GM18907 (cell line): ENCODE data around the gene TAS2R41.

Experiments
- ATAC-seq: cut with Tn5 transposase; IDR thresholded peaks from one replicate; pipeline ENCODE4 v1.9.1; 2021; ENCODE audit warnings: mild to moderate bottlenecking, moderate library complexity; ENCODE audit not compliant: unreplicated experiment

The TAS2R41 gene

GRCh38 chr7:143477501-143478150 is at the start of gene TAS2R41:
Gene TAS2R41, plus strand, starts transcription at chr7:143477873. Its CDS starts 0 bp downstream, at chr7:143477873.
- no peak for ATAC-seq

GRCh38 chr7:143429770-143430698 is 47.6 kb upstream of the TAS2R41 start:
- ATAC-seq = no peak

DNA sequence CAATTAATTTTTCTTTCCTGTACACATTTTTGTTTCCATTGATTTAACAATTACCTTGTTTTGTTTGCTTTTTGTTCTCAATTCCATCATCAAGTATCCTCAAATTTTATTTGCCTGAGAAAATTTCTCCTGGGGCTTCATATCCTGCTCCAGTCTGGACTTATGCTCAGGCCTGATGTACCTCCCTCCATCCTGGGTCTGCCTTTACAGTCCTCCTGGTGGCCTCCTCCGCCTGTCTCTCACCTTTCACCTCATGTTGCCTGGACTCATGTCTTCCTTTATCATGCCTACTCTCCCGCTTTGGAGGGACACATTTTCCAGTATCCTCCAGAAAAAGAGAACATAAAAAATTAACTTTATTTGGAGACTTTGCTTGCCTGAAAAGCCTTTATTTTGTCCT is 46.6 kb upstream of the TAS2R41 start:
- ATAC-seq = no peak

DNA sequence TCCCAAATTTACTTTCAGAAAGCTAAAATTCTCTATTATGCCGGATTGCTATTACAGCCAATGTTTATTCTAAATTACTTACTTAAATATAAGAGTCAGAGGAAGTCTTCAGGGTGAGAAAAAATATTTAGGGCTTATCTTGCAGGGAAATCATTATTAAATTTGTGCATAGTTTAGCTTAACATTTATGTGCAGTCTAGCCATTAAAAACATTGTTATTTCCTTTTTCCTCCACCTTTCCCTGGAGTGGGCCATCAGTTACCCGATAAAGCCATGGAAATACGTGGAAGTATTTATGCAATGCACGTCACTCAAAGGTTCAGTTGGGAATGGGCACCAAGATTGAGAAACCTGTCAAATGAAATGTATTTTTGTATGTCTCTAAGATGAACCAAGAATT is 43.9 kb upstream of the TAS2R41 start:
- no peak for ATAC-seq

- ATAC-seq = no peak
Measured at GRCh38 chr7:143434660-143435059, 43.0 kb upstream of the TAS2R41 start.

GRCh38 chr7:143435266-143435665 is 42.4 kb upstream of the TAS2R41 start:
- ATAC-seq = no peak

GRCh38 chr7:143436325-143436946 is 41.2 kb upstream of the TAS2R41 start:
- peak; percentile 95 for ATAC-seq

GRCh38 chr7:143437578-143437977 is 40.1 kb upstream of the TAS2R41 start:
- peak; percentile 62 for ATAC-seq

DNA sequence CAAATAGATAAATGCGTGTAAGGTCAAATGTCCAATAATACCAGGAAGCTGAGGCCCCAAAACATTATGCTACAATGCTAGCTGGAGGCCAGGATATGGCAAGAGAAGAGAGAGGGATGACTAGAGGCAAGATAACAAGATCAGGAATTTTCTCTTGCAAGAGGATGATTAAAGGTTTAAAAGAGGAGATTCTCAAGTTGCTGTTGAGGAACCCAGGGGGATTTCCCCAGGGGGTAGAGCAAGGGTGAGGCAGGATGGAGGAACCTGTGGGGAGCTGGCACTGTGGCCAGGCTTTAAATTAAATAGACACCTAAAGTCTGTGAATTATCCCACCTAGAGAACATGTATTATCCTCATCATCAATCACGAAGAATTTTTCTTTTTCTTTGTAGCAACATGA is 37.8 kb upstream of the TAS2R41 start:
- no peak for ATAC-seq

DNA sequence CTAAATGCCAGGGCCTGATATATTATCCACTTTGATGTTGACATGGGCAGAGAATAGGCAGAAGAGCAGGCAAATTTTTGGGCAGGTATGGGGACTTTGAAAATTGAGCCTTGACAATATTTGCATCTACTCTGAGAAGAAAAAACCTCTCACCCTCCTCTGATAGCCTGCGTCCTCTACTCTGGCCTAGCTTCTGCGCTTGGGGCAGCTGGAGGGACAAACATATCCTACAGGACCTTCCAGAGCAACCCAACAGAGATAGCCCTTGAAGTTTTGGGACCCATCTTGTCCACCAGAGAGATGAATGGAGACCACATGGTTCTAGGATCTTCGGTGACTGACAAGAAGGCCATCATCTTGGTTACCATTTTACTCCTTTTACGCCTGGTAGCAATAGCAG is 34.5 kb upstream of the TAS2R41 start, which contains the start of gene TAS2R60:
Gene TAS2R60, plus strand, starts transcription at position 301 of the 400 bp plus-strand sequence. Its CDS starts 0 bp downstream, at position 301.
- no peak for ATAC-seq

GRCh38 chr7:143444063-143444782 is 33.5 kb upstream of the TAS2R41 start:
- ATAC-seq = no peak

DNA sequence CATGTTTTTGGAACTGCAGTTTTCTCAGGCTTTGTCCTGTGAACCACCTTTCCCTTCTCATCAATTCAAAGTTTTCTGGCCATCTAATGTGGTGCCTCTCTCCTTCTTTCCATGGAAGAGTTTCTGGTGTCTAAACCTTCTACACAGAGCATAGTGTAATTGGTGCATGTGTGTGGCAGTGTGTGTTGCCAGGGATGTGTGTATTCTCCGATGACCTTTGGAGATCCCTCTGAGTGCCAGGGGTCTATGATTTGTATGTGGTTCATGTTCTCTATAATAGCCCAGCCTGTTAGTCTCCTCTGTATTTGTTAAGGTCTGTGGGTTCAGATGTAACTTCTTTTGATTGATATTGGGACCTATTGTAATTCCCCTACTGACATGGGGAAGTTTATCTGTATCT is 32.9 kb upstream of the TAS2R41 start:
- ATAC-seq = no peak

- ATAC-seq = no peak
Measured at GRCh38 chr7:143447466-143447865, 30.2 kb upstream of the TAS2R41 start.

GRCh38 chr7:143448429-143448828 is 29.2 kb upstream of the TAS2R41 start:
- ATAC-seq = no peak

DNA sequence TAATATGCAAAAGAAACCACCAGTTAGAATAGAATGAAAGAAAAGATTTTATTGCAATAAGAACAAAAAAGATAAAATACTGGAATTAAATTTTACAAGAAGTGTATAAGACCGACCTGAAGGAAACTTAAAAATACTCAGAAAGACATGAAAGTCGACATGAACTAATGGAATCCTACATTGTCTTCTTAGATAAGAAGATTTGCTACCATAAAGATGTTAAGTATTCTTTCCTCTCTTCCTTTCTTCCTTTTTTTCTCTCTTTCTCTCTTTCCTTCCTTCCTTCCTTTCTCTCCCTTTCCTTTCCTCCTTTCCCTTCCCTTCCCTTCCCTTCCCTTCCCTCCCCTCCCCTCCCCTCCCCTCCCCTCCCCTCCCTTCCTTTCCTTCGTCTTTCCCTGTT is 27.9 kb upstream of the TAS2R41 start:
- ATAC-seq = no peak

GRCh38 chr7:143451122-143451521 is 26.6 kb upstream of the TAS2R41 start:
- no peak for ATAC-seq

GRCh38 chr7:143451746-143452145 is 25.9 kb upstream of the TAS2R41 start:
- no peak for ATAC-seq

- ATAC-seq = no peak
Measured at GRCh38 chr7:143452495-143452894, 25.2 kb upstream of the TAS2R41 start.

DNA sequence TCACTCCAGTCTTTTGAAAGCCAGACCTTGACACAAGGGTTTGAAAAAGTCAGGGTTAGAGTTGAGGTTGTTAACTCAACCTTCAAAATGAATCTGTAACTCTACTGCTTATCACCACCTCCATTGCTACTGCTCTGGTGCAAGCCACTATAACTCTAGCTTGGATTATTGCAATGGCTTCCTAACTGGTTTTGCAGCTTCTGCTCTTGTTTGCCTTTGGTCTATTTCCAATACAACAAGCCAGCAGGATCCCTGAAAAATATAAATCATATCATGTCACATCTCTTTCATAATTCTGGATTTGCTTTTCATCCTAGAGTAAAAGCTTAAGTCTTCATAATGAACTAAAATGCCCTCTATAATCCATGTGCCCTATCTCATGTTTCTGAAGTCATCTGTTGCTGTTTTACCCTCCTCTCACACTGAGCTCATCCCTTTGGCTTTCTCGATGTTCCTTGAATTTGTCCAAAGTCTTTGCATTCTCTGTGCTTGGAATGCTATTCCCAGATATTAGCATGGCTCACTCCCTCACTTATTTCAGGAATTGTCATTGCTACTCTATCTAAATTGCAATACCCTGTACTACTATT is 23.5 kb upstream of the TAS2R41 start:
- ATAC-seq = no peak

DNA sequence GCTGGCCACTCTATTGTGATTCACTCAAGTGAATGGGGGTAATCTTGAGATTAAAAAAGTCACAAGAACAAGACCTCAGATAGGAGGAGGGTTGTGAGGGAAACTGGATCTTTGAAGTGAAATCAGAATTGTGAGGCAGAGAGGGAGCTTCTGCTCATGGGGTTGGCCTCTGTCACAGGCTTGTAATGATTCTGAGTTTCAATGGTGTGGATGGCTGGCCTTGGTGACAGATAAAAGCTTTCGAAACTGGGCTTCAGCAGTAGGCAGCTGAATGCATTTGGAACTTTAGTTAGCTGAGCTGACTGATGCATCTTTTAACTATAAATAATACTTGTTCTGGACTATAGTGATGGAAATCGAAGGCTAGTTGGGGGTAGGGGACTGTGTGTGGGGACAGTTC is 22.2 kb upstream of the TAS2R41 start:
- no peak for ATAC-seq

GRCh38 chr7:143455942-143456341 is 21.7 kb upstream of the TAS2R41 start:
- no peak for ATAC-seq
